ENCODE data around the gene TEX47. TPM values are rescaled to one million over a fixed set of nuclear protein-coding genes. Genes with fewer than 3 reads are reported as not detected.

Gene TEX47
- total RNA-seq, 1 experiment from 2014 or later = not detected

- Histone ChIP-seq H3K27me3 (replicated peaks; ENCODE audit: insufficient read depth, low read depth, low read length, poor library complexity) (no peaks in the 10 kb centered on the region), H3K4me3 (ENCODE audit: low read depth, low read length, poor library complexity, severe bottlenecking) (no peak overlapping the region), H3K27ac (ENCODE audit: low read depth, low read length, poor library complexity, severe bottlenecking) (no peak overlapping the region), H3K9me3 (ENCODE audit: low read depth, low read length, poor library complexity, severe bottlenecking) (no peaks in the 10 kb centered on the region), H3K36me3 (ENCODE audit: insufficient read depth, low read length, poor library complexity, severe bottlenecking) (no peaks in the 10 kb centered on the region), H3K4me1 (ENCODE audit: insufficient read depth, low read length, poor library complexity, severe bottlenecking) (no peaks in the 10 kb centered on the region)
- no peak for DNase-seq (ENCODE audit: low spot score)
- TF ChIP-seq CTCF (conservative IDR thresholded peaks at IDR 0.05; ENCODE audit: low read depth, low read length) (no peak), EZH2 (IDR thresholded peaks at IDR 0.05; ENCODE audit: borderline replicate concordance, low read depth, low read length, poor library complexity, severe bottlenecking) (no peak)
- ChIA-PET POLR2A (ENCODE audit: low non-redundant PET) (no interaction called here), CTCF (no interaction called here)
- BruUV-seq (replicated peaks) = no TSS peak
- intact Hi-C loops (cut with micrococcal nuclease; ENCODE audit: unreplicated experiment) = no loop called here
These were observed 19.7 kb downstream of the TEX47 start for GRCh38 chr7:88775838-88776237.

- no peaks in the 10 kb centered on the region for H3K36me3 ChIP-seq (ENCODE audit: insufficient read depth, low read length, poor library complexity, severe bottlenecking)
- CTCF ChIA-PET = no interaction called here
- intact Hi-C loops (cut with micrococcal nuclease; ENCODE audit: unreplicated experiment) = no loop called here
- no peak overlapping the region for H3K4me3 ChIP-seq (ENCODE audit: low read depth, low read length, poor library complexity, severe bottlenecking)
- POLR2A ChIA-PET (ENCODE audit: low non-redundant PET) = no interaction called here
- no TSS peak for BruUV-seq (replicated peaks)
- no peaks in the 10 kb centered on the region for H3K9me3 ChIP-seq (ENCODE audit: low read depth, low read length, poor library complexity, severe bottlenecking)
- H3K27ac ChIP-seq (ENCODE audit: low read depth, low read length, poor library complexity, severe bottlenecking) = no peak overlapping the region
- no peak for TF ChIP-seq CTCF (conservative IDR thresholded peaks at IDR 0.05; ENCODE audit: low read depth, low read length)
- no peak for TF ChIP-seq EZH2 (IDR thresholded peaks at IDR 0.05; ENCODE audit: borderline replicate concordance, low read depth, low read length, poor library complexity, severe bottlenecking)
- DNase-seq (ENCODE audit: low spot score) = no peak
- H3K4me1 ChIP-seq (ENCODE audit: insufficient read depth, low read length, poor library complexity, severe bottlenecking) = no peaks in the 10 kb centered on the region
- H3K27me3 ChIP-seq (replicated peaks; ENCODE audit: insufficient read depth, low read depth, low read length, poor library complexity) = peaks cover 8% of the 10 kb centered on the region
These were observed 22.8 kb downstream of the TEX47 start for GRCh38 chr7:88772776-88773175.

DNA sequence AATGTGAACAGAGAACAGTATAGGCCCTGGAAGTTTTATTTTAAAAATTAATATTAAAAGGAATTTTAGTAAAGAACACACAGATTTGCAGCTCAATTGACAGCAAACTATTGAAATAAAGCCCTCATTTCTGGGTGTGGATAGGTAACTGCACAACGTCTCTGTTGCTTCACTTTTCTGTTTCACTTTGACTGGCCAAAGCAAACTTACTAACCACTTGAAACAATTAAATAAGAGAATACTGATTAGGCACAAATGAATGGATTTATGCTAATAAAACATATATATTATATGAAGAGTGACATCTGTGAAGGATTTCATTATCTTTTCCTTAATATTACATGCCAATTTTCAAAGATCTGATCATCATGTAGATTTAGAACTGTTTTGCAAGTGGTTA, 24.1 kb downstream of the TEX47 start:
- ChIA-PET CTCF (no interaction called here), POLR2A (ENCODE audit: low non-redundant PET) (no interaction called here)
- Histone ChIP-seq H3K27me3 (replicated peaks; ENCODE audit: insufficient read depth, low read depth, low read length, poor library complexity) (peaks cover 12% of the 10 kb centered on the region), H3K36me3 (ENCODE audit: insufficient read depth, low read length, poor library complexity, severe bottlenecking) (no peaks in the 10 kb centered on the region), H3K4me3 (ENCODE audit: low read depth, low read length, poor library complexity, severe bottlenecking) (no peak overlapping the region), H3K9me3 (ENCODE audit: low read depth, low read length, poor library complexity, severe bottlenecking) (no peaks in the 10 kb centered on the region), H3K27ac (ENCODE audit: low read depth, low read length, poor library complexity, severe bottlenecking) (no peak overlapping the region), H3K4me1 (ENCODE audit: insufficient read depth, low read length, poor library complexity, severe bottlenecking) (no peaks in the 10 kb centered on the region)
- TF ChIP-seq EZH2 (IDR thresholded peaks at IDR 0.05; ENCODE audit: borderline replicate concordance, low read depth, low read length, poor library complexity, severe bottlenecking) (no peak), CTCF (conservative IDR thresholded peaks at IDR 0.05; ENCODE audit: low read depth, low read length) (no peak)
- no peak for DNase-seq (ENCODE audit: low spot score)
- intact Hi-C loops (cut with micrococcal nuclease; ENCODE audit: unreplicated experiment) = no loop called here
- no TSS peak for BruUV-seq (replicated peaks)
